GM19467 (cell line): Measurements from ENCODE around the gene TFCP2.
"Not testable (repeated sequence)": the region's sequence is repeated elsewhere in the genome, so short reads cannot be mapped to it uniquely, and the experiment has no call there.

Source experiments
- ATAC-seq: cut with Tn5 transposase; IDR thresholded peaks from one replicate; pipeline ENCODE4 v1.9.1; 2021; ENCODE audit warnings: mild to moderate bottlenecking, moderate library complexity; ENCODE audit not compliant: unreplicated experiment

Gene TFCP2

GRCh38 chr12:51172515-51173431 lies at the start of gene TFCP2:
TFCP2 (minus strand) TSS chr12:51173135; CDS start chr12:51172422, 713 bp downstream.
- ATAC-seq, result peak; percentile 92

- no peak for ATAC-seq
These were observed 49.5 kb upstream of the TFCP2 start for GRCh38 chr12:51222461-51222860.

- ATAC-seq, result not testable (repeated sequence)
These were observed 46.9 kb upstream of the TFCP2 start for GRCh38 chr12:51219857-51220256.

- ATAC-seq, result no peak
These were observed 46.4 kb upstream of the TFCP2 start for GRCh38 chr12:51219322-51219721.

GRCh38 chr12:51218607-51219161 lies 45.7 kb upstream of the TFCP2 start:
- no peak for ATAC-seq

- ATAC-seq, result peak; percentile 48
These were observed 45.2 kb upstream of the TFCP2 start, which contains the start of gene POU6F1 for GRCh38 chr12:51217968-51218606. POU6F1 (minus strand) TSS chr12:51218062; CDS start chr12:51206836, 11,226 bp downstream.

- ATAC-seq, result no peak
These were observed 44.4 kb upstream of the TFCP2 start for GRCh38 chr12:51217133-51217967.

- no peak for ATAC-seq
These were observed 43.7 kb upstream of the TFCP2 start for GRCh38 chr12:51216642-51217041.

- no peak for ATAC-seq
These were observed 42.0 kb upstream of the TFCP2 start for GRCh38 chr12:51214895-51215294.

- ATAC-seq, result no peak
These were observed 37.9 kb upstream of the TFCP2 start for GRCh38 chr12:51210690-51211395.

- ATAC-seq, result no peak
These were observed 36.3 kb upstream of the TFCP2 start for GRCh38 chr12:51209259-51209658.

- no peak for ATAC-seq
These were observed 35.2 kb upstream of the TFCP2 start for GRCh38 chr12:51208016-51208660.

- ATAC-seq, result no peak
These were observed 32.4 kb upstream of the TFCP2 start for GRCh38 chr12:51205350-51205749.

GRCh38 chr12:51202718-51203117 lies 29.8 kb upstream of the TFCP2 start:
- ATAC-seq, result no peak

GRCh38 chr12:51200806-51201205 lies 27.9 kb upstream of the TFCP2 start:
- no peak for ATAC-seq

GRCh38 chr12:51200156-51200555 lies 27.2 kb upstream of the TFCP2 start:
- no peak for ATAC-seq

- ATAC-seq, result no peak
These were observed 26.5 kb upstream of the TFCP2 start for GRCh38 chr12:51199366-51199945.

GRCh38 chr12:51198568-51199365 lies 25.8 kb upstream of the TFCP2 start:
- no peak for ATAC-seq
